ENCODE measurements around the gene DCXR. TPM values are rescaled to one million over a fixed set of nuclear protein-coding genes. Genes with fewer than 3 reads are reported as not detected.

Gene DCXR
- total RNA-seq, 1 donor, result 29.3 TPM

GRCh38 chr17:82022310-82022980, 15.1 kb downstream of the DCXR start, which contains the start of gene CENPX:
TSS of gene CENPX (minus strand) at chr17:82022878. CDS start at chr17:82022861, 17 bp downstream.
- peak within 1 kb of the TSS; percentile 86 for H3K4me3 ChIP-seq (ENCODE audit: low read depth, low read length)
- no peak for DNase-seq (ENCODE audit: low read depth)
- TF ChIP-seq CTCF (IDR thresholded peaks at IDR 0.05; ENCODE audit: insufficient read depth, low read length), result no peak

DNA sequence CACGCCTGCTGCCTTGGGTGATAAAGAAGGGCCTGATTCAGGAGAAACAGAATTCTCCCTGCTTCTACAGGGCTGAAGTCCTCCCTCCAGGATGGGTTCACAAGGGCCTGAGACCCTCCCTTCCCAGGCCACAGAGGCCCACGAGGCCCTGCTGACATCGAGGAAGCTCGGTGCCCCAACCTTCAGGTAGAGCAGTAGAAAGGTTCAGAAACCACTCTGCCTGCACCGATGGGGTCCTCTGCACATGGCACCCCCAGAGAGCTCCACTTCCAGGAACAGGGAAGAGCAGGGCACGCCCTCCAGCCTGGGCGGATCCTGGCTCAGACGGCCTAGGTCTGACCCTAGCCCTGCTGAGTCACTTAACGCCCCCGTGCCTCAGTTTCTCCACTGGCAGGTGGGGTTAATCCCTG, 15.6 kb downstream of the DCXR start:
- no peak for TF ChIP-seq CTCF (IDR thresholded peaks at IDR 0.05; ENCODE audit: insufficient read depth, low read length)
- H3K4me3 ChIP-seq (ENCODE audit: low read depth, low read length), result peak overlapping the region; percentile 86
- no peak for DNase-seq (ENCODE audit: low read depth)

DNA sequence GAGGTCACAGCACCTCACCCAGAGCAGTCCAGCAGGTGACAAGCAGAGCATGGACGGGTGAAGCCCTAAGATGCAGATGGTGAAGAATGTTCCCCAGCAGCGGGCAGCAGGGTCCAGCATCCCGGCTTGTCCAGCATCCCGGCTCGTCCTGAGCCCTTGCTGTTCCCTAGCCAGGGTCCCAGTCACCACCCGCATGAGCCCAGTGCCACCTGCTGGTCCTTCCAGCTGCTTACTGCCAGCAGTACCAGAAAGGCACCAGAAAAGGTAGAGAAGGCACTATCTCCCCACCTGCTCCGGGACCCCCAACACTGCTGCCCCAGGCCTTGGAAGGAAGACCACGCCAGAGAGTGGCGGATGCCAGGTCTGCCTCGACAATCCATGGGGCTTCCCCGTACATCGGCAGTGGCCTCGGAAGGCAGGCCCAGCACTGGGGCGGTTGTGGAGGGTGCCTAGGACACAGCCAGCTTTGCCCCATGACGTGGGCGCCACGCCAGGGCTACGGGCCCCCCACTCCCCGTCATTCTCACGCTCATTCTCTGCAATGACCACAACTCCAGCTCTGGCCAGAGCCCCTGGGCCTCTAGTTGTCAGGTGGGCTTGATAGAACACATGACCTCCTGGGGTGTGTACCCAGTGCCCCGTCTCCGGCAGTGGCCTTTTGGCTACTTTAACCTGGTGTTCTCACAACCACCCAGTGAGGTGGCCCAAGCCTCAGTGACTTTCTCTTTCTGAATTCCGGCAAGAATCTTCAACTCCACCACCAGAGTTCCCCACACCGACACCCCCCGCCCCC, 16.2 kb downstream of the DCXR start:
- DNase-seq (ENCODE audit: low read depth), result peak; percentile 80
- peak overlapping the region; percentile 86 for H3K4me3 ChIP-seq (ENCODE audit: low read depth, low read length)
- TF ChIP-seq CTCF (IDR thresholded peaks at IDR 0.05; ENCODE audit: insufficient read depth, low read length), result peak; percentile 82

GRCh38 chr17:82020572-82021106, 16.9 kb downstream of the DCXR start:
- no peak overlapping the region for H3K4me3 ChIP-seq (ENCODE audit: low read depth, low read length)
- DNase-seq (ENCODE audit: low read depth), result no peak
- no peak for TF ChIP-seq CTCF (IDR thresholded peaks at IDR 0.05; ENCODE audit: insufficient read depth, low read length)

- H3K4me3 ChIP-seq (ENCODE audit: low read depth, low read length), result no peak overlapping the region
- TF ChIP-seq CTCF (IDR thresholded peaks at IDR 0.05; ENCODE audit: insufficient read depth, low read length), result peak; percentile 75
- peak; percentile 30 for DNase-seq (ENCODE audit: low read depth)
Measured at GRCh38 chr17:82019690-82020571, 17.6 kb downstream of the DCXR start.

- DNase-seq (ENCODE audit: low read depth), result no peak
- no peak for TF ChIP-seq CTCF (IDR thresholded peaks at IDR 0.05; ENCODE audit: insufficient read depth, low read length)
- H3K4me3 ChIP-seq (ENCODE audit: low read depth, low read length), result no peak overlapping the region
Measured at GRCh38 chr17:82018989-82019689, 18.4 kb downstream of the DCXR start.
